ENCODE data around the gene TUFT1. TPM values are rescaled to one million over a fixed set of nuclear protein-coding genes. Genes with fewer than 3 reads are reported as not detected.

Gene TUFT1
- total and polyA plus RNA-seq, 2 of the 8 experiments (the other 6 are each of a cell fraction or from before 2014, with no cell fraction given): 7.3 to 10.4 TPM

- Histone ChIP-seq H2BK12ac (ENCODE audit: low read depth, low read length) (no peak overlapping the region), H4K20me1 (replicated peaks in 1 of 2; ENCODE audit: control insufficient read depth in 1 of 2, insufficient read depth in 2 of 2, low read length in 2 of 2) (no peaks in the 10 kb centered on the region), H3K23ac (ENCODE audit: insufficient read length) (no peak overlapping the region), H3K14ac (ENCODE audit: insufficient read length) (no peak overlapping the region), H3K23me2 (ENCODE audit: low read depth, low read length) (no peaks in the 10 kb centered on the region), H3K27me3 (replicated peaks in 1 of 4; ENCODE audit: control insufficient read depth in 3 of 4, extremely low read depth in 1 of 4, insufficient read depth in 3 of 4, low read length in 3 of 4) (no peaks in the 10 kb centered on the region), H3K27ac (ENCODE audit: low read depth, low read length) (no peak overlapping the region), H2BK20ac (ENCODE audit: low read length) (no peak overlapping the region), H2AFZ (ENCODE audit: low read length) (no peak overlapping the region), H3K79me1 (ENCODE audit: low read depth, low read length) (no peaks in the 10 kb centered on the region), H2BK15ac (ENCODE audit: low read length) (no peak overlapping the region), H3K56ac (replicated peaks; ENCODE audit: insufficient read length, low read depth, low read length) (no peak overlapping the region), H4K91ac (replicated peaks; ENCODE audit: insufficient read length, low read length) (no peak overlapping the region), H3K4me1 (replicated peaks in 1 of 4; ENCODE audit: control insufficient read depth in 3 of 4, insufficient read depth in 4 of 4, low read length in 3 of 4) (peaks cover 0 to 5% (median under 1%) of the 10 kb centered on the region in 4 experiments; a peak in 2 of 7 replicates), H3K4me2 (ENCODE audit: insufficient read depth in 1 of 2, low read depth in 2 of 2, low read length in 2 of 2) (peak overlapping the region in 1 of 2 experiments; percentile 35; a peak in 1 of 4 replicates), H3K9ac (replicated peaks in 1 of 4; ENCODE audit: extremely low read depth in 1 of 4, low read depth in 3 of 4, low read length in 3 of 4) (no peak overlapping the region), H2BK120ac (replicated peaks; ENCODE audit: low read depth, low read length) (no peak overlapping the region), H4K5ac (ENCODE audit: insufficient read length, low read depth, low read length) (no peak overlapping the region), H3K4me3 (ENCODE audit: extremely low read depth in 1 of 4, insufficient read depth in 2 of 4, low read depth in 3 of 4, low read length in 4 of 4) (no peak overlapping the region), H4K8ac (ENCODE audit: extremely low read depth, insufficient read depth, low read length) (no peak overlapping the region), H2BK5ac (ENCODE audit: low read depth, low read length) (no peak overlapping the region), H3K4ac (replicated peaks; ENCODE audit: insufficient read length, low read depth, low read length) (no peak overlapping the region), H3K36me3 (ENCODE audit: control insufficient read depth in 2 of 4, insufficient read depth in 4 of 4, low read length in 3 of 4) (peaks cover 0 to 23% (median 12%) of the 10 kb centered on the region in 4 experiments), H3K18ac (ENCODE audit: extremely low read depth, low read length) (no peak overlapping the region), H3K9me3 (ENCODE audit: insufficient read depth in 2 of 2, low read depth in 1 of 2, low read length in 1 of 2) (no peaks in the 10 kb centered on the region), H3K79me2 (ENCODE audit: control insufficient read depth in 1 of 2, insufficient read depth in 2 of 2, low read length in 2 of 2) (no peaks in the 10 kb centered on the region), H2AK5ac (ENCODE audit: low read depth, low read length) (no peak overlapping the region)
- CTCF ChIA-PET (ENCODE audit: partially characterized antibody): interaction anchor here (0.8 to 2.3 kb wide), 7 partner anchors 12 to 113 kb away, joined by 3 to 12 read pairs (median 3); partner anchors contain the start of gene CGN
- TF ChIP-seq CTCF (IDR thresholded peaks at IDR 0.05; ENCODE audit: control extremely low read depth in 1 of 3, insufficient read depth in 1 of 3, low read depth in 1 of 3, low read length in 3 of 3) (peak in 1 of 3 experiments; percentile 6; a peak in 1 of 4 replicates), NRF1 (IDR thresholded peaks at IDR 0.05; ENCODE audit: low read depth, low read length) (no peak), BRCA1 (IDR thresholded peaks at IDR 0.05; ENCODE audit: low read depth, low read length) (no peak), RAD21 (IDR thresholded peaks at IDR 0.05 in 1 of 2, conservative IDR thresholded peaks at IDR 0.05 in 1 of 2; ENCODE audit: low read depth in 2 of 2, low read length in 2 of 2) (peak; percentile 17 to 24; a peak in 2 of 4 replicates), EZH2 (IDR thresholded peaks at IDR 0.05; ENCODE audit: low read depth, low read length, severe bottlenecking) (no peak)
- no peak for FAIRE-seq
- DNase-seq (ENCODE audit: low read depth in 1 of 2, low spot score in 2 of 2): no peak
- WGBS, 2 experiments (ENCODE audit: extremely low coverage in 1 of 2, insufficient coverage in 1 of 2, insufficient read length in 1 of 2, insufficient replicate concordance in 2 of 2, low coverage in 1 of 2, low lambda C conversion rate in 2 of 2, missing lambda C conversion rate in 1 of 2): 82% methylated on average over 2 of the region's 2 CpGs; no CpG with 5 or more reads in 1 of the 2 experiments
- POLR2A ChIA-PET (ENCODE audit: partially characterized antibody): interaction anchor here (0.8 kb wide), 1 partner anchor 37 kb away, joined by 3 read pairs; the partner anchor contains the start of gene TUFT1
Measured at GRCh38 chr1:151577173-151577572, 37.1 kb downstream of the TUFT1 start.
